Endothelial cell of umbilical vein (primary cell): Measurements from ENCODE around the gene UBE2D2. TPM values are rescaled to one million over a fixed set of nuclear protein-coding genes. Genes with fewer than 3 reads are reported as not detected.

ENCODE experiments used
- BruUV-seq: library from RNA; stranded (reverse); fragments of 400-500 nt; replicated peaks from 2 replicates; lab custom pipeline; 2021; lab: Mats Ljungman, UMichigan
- CTCF ChIA-PET: fragments of 300-600, 350-600 bp; sonication (Branson Sonifier 250); formaldehyde crosslinking; loops from one replicate; lab custom pipeline; 2021; ENCODE audit warnings: antibody characterized with exemption, inconsistent platforms; lab: Charles Lee
- POLR2A ChIA-PET: fragments of 300-600, 350-600 bp; sonication (Branson Sonifier 250); formaldehyde crosslinking; loops from one replicate; lab custom pipeline; 2021; ENCODE audit warnings: antibody characterized with exemption, inconsistent platforms; lab: Charles Lee
- DNase-seq: peaks from one replicate; pipeline ENCODE4 v3.0.0-alpha.2; 2011; ENCODE audit warnings: low read depth, low spot score
- FAIRE-seq: peaks from 2 replicates; lab custom pipeline; 2011; peaks lifted over from hg19 to GRCh38; lab: Jason Lieb, UNC
- H2AFZ ChIP-seq: 2 replicates; pipeline ENCODE4 v1.6.0; 2012; ENCODE audit warnings: low read depth, low read length, control low read depth, inconsistent platforms
- H3K27ac ChIP-seq: 2 replicates; pipeline ENCODE4 v1.5.1; 2011; ENCODE audit warnings: low read depth, mild to moderate bottlenecking, control low read depth, low read length, moderate library complexity; ENCODE audit not compliant: insufficient read depth
- H3K27me3 ChIP-seq, 2 experiments: 2 replicates each; pipeline versions ENCODE4 v1.6.0 to v1.6.1; 2011; ENCODE audit warnings: low read length in 2 of 2, mixed read lengths in 1 of 2; ENCODE audit not compliant: control insufficient read depth in 2 of 2, insufficient read depth in 2 of 2
- H3K36me3 ChIP-seq, 2 experiments: 2 replicates in 1 of 2; 3 replicates in 1 of 2; pipeline ENCODE4 v1.5.1; 2011; ENCODE audit warnings: low read length in 2 of 2, mild to moderate bottlenecking in 1 of 2, moderate library complexity in 1 of 2; ENCODE audit not compliant: control insufficient read depth in 2 of 2, insufficient read depth in 2 of 2; ENCODE audit errors: extremely low read depth in 1 of 2
- H3K4me1 ChIP-seq: 3 replicates; pipeline ENCODE4 v1.5.1; 2011; ENCODE audit warnings: mild to moderate bottlenecking, low read length; ENCODE audit not compliant: control insufficient read depth, insufficient read depth; ENCODE audit errors: extremely low read depth
- H3K4me2 ChIP-seq: 2 replicates; pipeline ENCODE4 v1.6.1; 2011; ENCODE audit warnings: low read length, control low read depth, mixed read lengths; ENCODE audit not compliant: insufficient read depth
- H3K4me3 ChIP-seq, 3 experiments: fragments of 200-600 bp in 1 of 3; sonication (generic), shearing (Covaris generic) in 1 of 3; replicated peaks in 1 of 3; 2 replicates each; pipeline ENCODE4 v1.5.1; 2011 to 2016; ENCODE audit warnings: control low read depth in 3 of 3, low read length in 3 of 3, mild to moderate bottlenecking in 2 of 3, inconsistent platforms in 1 of 3, low read depth in 1 of 3, moderate library complexity in 1 of 3; ENCODE audit not compliant: insufficient read depth in 1 of 3
- H3K79me2 ChIP-seq: 2 replicates; pipeline ENCODE4 v1.6.0; 2012; ENCODE audit warnings: low read length, inconsistent platforms; ENCODE audit not compliant: control insufficient read depth, insufficient read depth
- H3K9ac ChIP-seq: replicated peaks from 2 replicates; pipeline ENCODE3; 2011; ENCODE audit warnings: low read length, control low read depth; ENCODE audit not compliant: insufficient read depth; ENCODE audit errors: extremely low read depth
- H3K9me1 ChIP-seq: replicated peaks from 3 replicates; pipeline ENCODE4 v1.6.0; 2011; ENCODE audit warnings: mild to moderate bottlenecking, low read length; ENCODE audit not compliant: control insufficient read depth, insufficient read depth; ENCODE audit errors: extremely low read depth
- H3K9me3 ChIP-seq: replicated peaks from 2 replicates; pipeline ENCODE4 v1.5.1; 2012; ENCODE audit warnings: low read length, inconsistent platforms; ENCODE audit not compliant: control insufficient read depth, insufficient read depth
- H4K20me1 ChIP-seq: replicated peaks from 2 replicates; pipeline ENCODE3; 2011; ENCODE audit warnings: mild to moderate bottlenecking, low read length; ENCODE audit not compliant: control insufficient read depth, insufficient read depth; ENCODE audit errors: extremely low read depth
- MYC ChIP-seq: IDR thresholded peaks from one replicate; pipeline ENCODE4 v1.6.1; 2011; ENCODE audit warnings: mild to moderate bottlenecking, low read depth, low read length
- POLR2AphosphoS5 ChIP-seq: IDR thresholded peaks from 2 replicates; pipeline ENCODE4 v1.6.1; 2012; ENCODE audit warnings: low read depth, mild to moderate bottlenecking, control low read depth, low read length, moderate library complexity; ENCODE audit not compliant: insufficient read depth
- dilution Hi-C: fragments of 300-500 bp; cut with MboI; formaldehyde crosslinking; loops from one replicate; pipeline ENCODE4 v1.15.0; 2019; ENCODE audit warnings: low sequenced_read_pairs; ENCODE audit not compliant: extremely low pct_ligation_motif_present
- intact Hi-C: fragments of 100-400 bp; cut with micrococcal nuclease; formaldehyde crosslinking; loops from one replicate; pipeline ENCODE4 v1.10.0; 2022
- polyA plus RNA-seq, 4 experiments: library from polyadenylated mRNA; depleted of rRNA in 3 of 4; stranded (reverse) in 3 of 4; unstranded in 1 of 4; fragments of >200 nt; gene quantifications; 2 replicates each; pipeline versions ENCODE4 v1.2.1 to v1.2.3, GENCODE V29; 2011 to 2012; ENCODE audit warnings: missing spikeins in 1 of 4
- total RNA-seq: library from RNA; stranded (reverse); gene quantifications from 2 replicates; pipeline ENCODE4 v1.2.3, GENCODE V29; 2021

Gene UBE2D2
- total and polyA plus RNA-seq, 2 donors (not counting 3 experiments of a cell fraction or from before 2014, with no cell fraction given) = 45.0 to 156 TPM

- BruUV-seq = no TSS peak
- ChIA-PET POLR2A (interaction anchor here (0.8 to 1.5 kb wide), 4 partner anchors 11 to 87 kb away, joined by 3 to 7 read pairs (median 6); partner anchors contain the start of gene UBE2D2), CTCF (interaction anchor here (0.6 to 8.6 kb wide), 16 partner anchors 10 to 139 kb away, joined by 3 to 161 read pairs (median 6); no protein-coding TSS in a partner anchor)
- peak within 1 kb of the TSS; percentile 49 for H2AFZ ChIP-seq
- H3K9me3 ChIP-seq = no peaks in the 10 kb centered on the region
- H3K9ac ChIP-seq = no peak within 1 kb of the TSS
- no peaks in the 10 kb centered on the region for H3K9me1 ChIP-seq
- peak within 1 kb of the TSS; percentile 45 to 70 (median 49) for H3K4me3 ChIP-seq
- peak within 1 kb of the TSS; percentile 59 for H3K4me2 ChIP-seq
- H3K27ac ChIP-seq = no peak within 1 kb of the TSS
- H3K36me3 ChIP-seq = no peaks in the 10 kb centered on the region
- peaks cover 9 to 24% of the 10 kb centered on the region in 2 experiments for H3K27me3 ChIP-seq
- TF ChIP-seq MYC (no peak), POLR2AphosphoS5 (peak; percentile 48)
- H3K4me1 ChIP-seq = peaks cover 27% of the 10 kb centered on the region
- dilution Hi-C loops (loop anchor here (10.0 kb wide), 1 partner anchor 116 kb away; no protein-coding TSS in a partner anchor), intact Hi-C loops (loop anchor here (1.0 kb wide), 3 partner anchors 11 to 20 kb away; no protein-coding TSS in a partner anchor)
- FAIRE-seq = peak; percentile 38
- H3K79me2 ChIP-seq = no peaks in the 10 kb centered on the region
- no peaks in the 10 kb centered on the region for H4K20me1 ChIP-seq
- DNase-seq = peak; percentile 72
Measured at GRCh38 chr5:139648205-139649081, 87.3 kb downstream of the UBE2D2 start, which contains the start of gene CXXC5. Gene CXXC5 (plus strand): TSS chr5:139648349. CDS start chr5:139680524, 32,175 bp downstream.
